ENCODE results near the gene POLR3G. TPM values are rescaled to one million over a fixed set of nuclear protein-coding genes. Genes with fewer than 3 reads are reported as not detected.

Gene POLR3G
- total RNA-seq (1 to 10 TPM in 2 of 10 donors, under 1 TPM in 8; 0.13 to 2.1 (median 0.54) TPM), polyA plus RNA-seq (1 to 10 TPM in 1 of 2 donors, under 1 TPM in 1; 0.38 to 2.0 TPM)
- long read RNA-seq, donor 1, partial matches to known transcripts = 0 of 4 reads
- long read RNA-seq, donor 1, other reads (novel, unspliced or antisense) = 2 of 4 reads
- long read RNA-seq, donor 2 = 0 reads
- long read RNA-seq, donor 3 = 0 reads

GRCh38 chr5:90474235-90475107 lies at the start of gene POLR3G, which contains the start of gene MBLAC2:
TSS of gene POLR3G (plus strand) at chr5:90474864. CDS start at chr5:90485568, 10,704 bp downstream.
TSS of gene MBLAC2 (minus strand) at chr5:90474771. CDS start at chr5:90474292, 479 bp downstream.
- H3K9me3 ChIP-seq = peaks cover 0 to 2% (median 0%) of the 10 kb centered on the region in 11 donors
- H3K27ac ChIP-seq = peak within 1 kb of the TSS; percentile 8 to 91 (median 82)

GRCh38 chr5:90434116-90434714 lies 40.4 kb upstream of the POLR3G start:
- H3K4me3 ChIP-seq = no peak overlapping the region
- no peaks in the 10 kb centered on the region for H3K27me3 ChIP-seq
- no peaks in the 10 kb centered on the region for H3K9me3 ChIP-seq
- intact Hi-C loops (cut with DNase I) = loop anchor here in 4 of 10 donors (10.0 kb wide), 3 partner anchors 171 to 351 kb away; no protein-coding TSS in a partner anchor
- H3K36me3 ChIP-seq = no peaks in the 10 kb centered on the region
- DNase-seq (no peak), ATAC-seq (peak in 2 of 8 donors; percentile 45 to 48)
- 65 to 70% methylated on average over 5 of the region's 5 CpGs for WGBS, 2 donors
- peak; percentile 23 to 68 (median 59) for TF ChIP-seq CTCF (IDR thresholded peaks at IDR 0.05)
- H3K27ac ChIP-seq = no peak overlapping the region
- peaks cover 0 to 9% (median 4%) of the 10 kb centered on the region in 9 donors for H3K4me1 ChIP-seq

More at GRCh38 chr5:90474235-90475107, at the start of gene POLR3G, which contains the start of gene MBLAC2:
- H3K4me1 ChIP-seq = peaks cover 0 to 30% (median 19%) of the 10 kb centered on the region in 9 donors
- H3K36me3 ChIP-seq = no peaks in the 10 kb centered on the region
- peak; percentile 97 to 99 (median 98) for ATAC-seq
- peak; percentile 91 to 93 for DNase-seq
- H3K4me3 ChIP-seq = peak within 1 kb of the TSS; percentile 65 to 95 (median 82)
- intact Hi-C loops (cut with DNase I) = loop anchor here in 7 of 10 donors (1.0 to 10.0 kb wide), 5 partner anchors 34 to 67 kb away; partner anchors contain the start of genes LYSMD3 (in 7 of the 7) and CETN3 (in 2 of the 7)
- 0 to 1% methylated on average over 73 of the region's 73 CpGs for WGBS, 2 donors
- no peaks in the 10 kb centered on the region for H3K27me3 ChIP-seq
- TF ChIP-seq CTCF (IDR thresholded peaks at IDR 0.05) = peak in 7 of 9 donors; percentile 14 to 60 (median 50)

- Histone ChIP-seq H3K9me3 (no peaks in the 10 kb centered on the region), H3K4me1 (peaks cover 0 to 14% (median 7%) of the 10 kb centered on the region in 9 donors), H3K27me3 (no peaks in the 10 kb centered on the region), H3K36me3 (no peaks in the 10 kb centered on the region), H3K4me3 (no peak overlapping the region), H3K27ac (no peak overlapping the region)
- no peak for TF ChIP-seq CTCF (IDR thresholded peaks at IDR 0.05)
- DNase-seq (no peak), ATAC-seq (no peak)
- intact Hi-C loops (cut with DNase I) = loop anchor here in 9 of 10 donors (1.0 to 10.0 kb wide), 10 partner anchors 93 to 347 kb away; no protein-coding TSS in a partner anchor
Observed at GRCh38 chr5:90437663-90438062, 37.0 kb upstream of the POLR3G start.

- Histone ChIP-seq H3K4me1 (peaks cover 0 to 14% (median 7%) of the 10 kb centered on the region in 9 donors), H3K4me3 (no peak overlapping the region), H3K27ac (no peak overlapping the region), H3K9me3 (no peaks in the 10 kb centered on the region), H3K36me3 (no peaks in the 10 kb centered on the region), H3K27me3 (no peaks in the 10 kb centered on the region)
- intact Hi-C loops (cut with DNase I) = loop anchor here in 9 of 10 donors (1.0 to 10.0 kb wide), 10 partner anchors 92 to 347 kb away; no protein-coding TSS in a partner anchor
- DNase-seq = no peak
- 11 to 24% methylated on average over 1 of the region's 1 CpG for WGBS, 2 donors
- no peak for ATAC-seq
- no peak for TF ChIP-seq CTCF (IDR thresholded peaks at IDR 0.05)
Observed at GRCh38 chr5:90438100-90438499, 36.6 kb upstream of the POLR3G start.
